Lower leg skin (tissue), 3 donors: Measurements from ENCODE around the gene SCGB1C2.

ENCODE experiments used
- POLR2A ChIP-seq, 2 donors: fragments of 450-650 bp; IDR thresholded peaks; one replicate each; pipeline ENCODE4 v1.6.1; 2016 to 2017; ENCODE audit warnings: antibody characterized with exemption in 2 of 2, mild to moderate bottlenecking in 1 of 2, moderate library complexity in 1 of 2
- TF ChIP-seq, protein P1 (sequence below), 3 donors: fragments of 450-650 bp; IDR thresholded peaks; one replicate each; pipeline ENCODE4 v1.5.1; 2016; ENCODE audit warnings: antibody characterized with exemption in 3 of 3, mild to moderate bottlenecking in 3 of 3, moderate library complexity in 2 of 3

DNA sequence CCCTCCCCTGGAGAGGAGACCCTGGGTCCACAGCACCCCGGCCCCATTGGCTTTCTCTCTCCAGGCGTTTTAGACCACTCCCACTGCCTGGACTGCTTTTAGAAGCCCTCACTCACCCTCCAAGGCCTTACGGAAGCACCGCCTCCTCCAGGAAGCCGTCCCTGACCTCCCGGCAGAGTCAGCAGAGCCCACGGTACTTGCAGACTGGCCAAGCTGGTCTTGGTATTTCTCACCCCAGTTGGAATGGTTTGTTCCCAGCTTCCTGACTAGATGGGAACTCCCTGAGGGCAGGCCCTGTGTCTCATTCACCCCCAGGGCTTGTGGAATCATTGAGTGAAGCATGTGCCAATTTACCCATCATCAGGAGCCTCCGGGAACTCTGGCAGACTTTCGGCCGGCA, 9.2 kb downstream of the SCGB1C2 start:
- TF ChIP-seq, protein P1, sequence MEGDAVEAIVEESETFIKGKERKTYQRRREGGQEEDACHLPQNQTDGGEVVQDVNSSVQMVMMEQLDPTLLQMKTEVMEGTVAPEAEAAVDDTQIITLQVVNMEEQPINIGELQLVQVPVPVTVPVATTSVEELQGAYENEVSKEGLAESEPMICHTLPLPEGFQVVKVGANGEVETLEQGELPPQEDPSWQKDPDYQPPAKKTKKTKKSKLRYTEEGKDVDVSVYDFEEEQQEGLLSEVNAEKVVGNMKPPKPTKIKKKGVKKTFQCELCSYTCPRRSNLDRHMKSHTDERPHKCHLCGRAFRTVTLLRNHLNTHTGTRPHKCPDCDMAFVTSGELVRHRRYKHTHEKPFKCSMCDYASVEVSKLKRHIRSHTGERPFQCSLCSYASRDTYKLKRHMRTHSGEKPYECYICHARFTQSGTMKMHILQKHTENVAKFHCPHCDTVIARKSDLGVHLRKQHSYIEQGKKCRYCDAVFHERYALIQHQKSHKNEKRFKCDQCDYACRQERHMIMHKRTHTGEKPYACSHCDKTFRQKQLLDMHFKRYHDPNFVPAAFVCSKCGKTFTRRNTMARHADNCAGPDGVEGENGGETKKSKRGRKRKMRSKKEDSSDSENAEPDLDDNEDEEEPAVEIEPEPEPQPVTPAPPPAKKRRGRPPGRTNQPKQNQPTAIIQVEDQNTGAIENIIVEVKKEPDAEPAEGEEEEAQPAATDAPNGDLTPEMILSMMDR (IDR thresholded peaks at IDR 0.05), result no peak
- no peak for TF ChIP-seq POLR2A (IDR thresholded peaks at IDR 0.05)
